SJSA1 (cell line): ENCODE results near the gene TBCE. TPM values are rescaled to one million over a fixed set of nuclear protein-coding genes. Genes with fewer than 3 reads are reported as not detected.

Source experiments
- DNase-seq, 2 experiments: peaks; one replicate each; pipeline ENCODE4 v3.0.0-alpha.2; 2015 to 2020; ENCODE audit warnings: low spot score in 2 of 2, low read depth in 1 of 2
- H3K27ac ChIP-seq: fragments of 250-450 bp; sonication (Bioruptor Pico); 2 replicates; pipeline ENCODE4 v1.5.1; 2020; ENCODE audit warnings: mild to moderate bottlenecking, moderate library complexity
- H3K27me3 ChIP-seq: fragments of 250-450 bp; sonication (Bioruptor Pico); replicated peaks from 2 replicates; pipeline ENCODE4 v1.5.1; 2020; ENCODE audit warnings: mild to moderate bottlenecking, moderate library complexity
- H3K36me3 ChIP-seq: fragments of 250-450 bp; sonication (Bioruptor Pico); 2 replicates; pipeline ENCODE4 v1.5.1; 2020; ENCODE audit warnings: mild to moderate bottlenecking
- H3K4me1 ChIP-seq: fragments of 250-450 bp; sonication (Bioruptor Pico); replicated peaks from 2 replicates; pipeline ENCODE4 v1.6.1; 2021; ENCODE audit warnings: mild to moderate bottlenecking
- H3K4me3 ChIP-seq: fragments of 250-450 bp; sonication (Bioruptor Pico); 2 replicates; pipeline ENCODE4 v1.5.1; 2020; ENCODE audit warnings: mild to moderate bottlenecking
- H3K9me3 ChIP-seq: fragments of 250-450 bp; sonication (Bioruptor Pico); replicated peaks from 2 replicates; pipeline ENCODE4 v1.5.1; 2020; ENCODE audit warnings: mild to moderate bottlenecking
- total RNA-seq: library from RNA; depleted of rRNA; stranded (reverse); fragments of >200 nt; shearing (Covaris generic); gene quantifications from 2 replicates; pipeline ENCODE4 v1.2.3, GENCODE V29; 2014

Gene TBCE
- total RNA-seq, 1 experiment from 2014 or later = 58.1 TPM

- no peak overlapping the region for H3K27ac ChIP-seq
- H3K9me3 ChIP-seq = no peaks in the 10 kb centered on the region
- no peak for DNase-seq
- H3K27me3 ChIP-seq = no peaks in the 10 kb centered on the region
- H3K4me3 ChIP-seq = no peak overlapping the region
- peaks cover 21% of the 10 kb centered on the region for H3K4me1 ChIP-seq
- peaks cover 6% of the 10 kb centered on the region for H3K36me3 ChIP-seq
Measured at GRCh38 chr1:235408503-235408960, 41.3 kb downstream of the TBCE start.

GRCh38 chr1:235409042-235409820 is 42.0 kb downstream of the TBCE start:
- Histone ChIP-seq H3K27ac (no peak overlapping the region), H3K27me3 (no peaks in the 10 kb centered on the region), H3K4me3 (no peak overlapping the region), H3K9me3 (no peaks in the 10 kb centered on the region), H3K4me1 (peaks cover 15% of the 10 kb centered on the region), H3K36me3 (peaks cover 6% of the 10 kb centered on the region; the same call in 1 of the 2 replicates)
- DNase-seq = no peak

- no peak overlapping the region for H3K27ac ChIP-seq
- H3K4me3 ChIP-seq = no peak overlapping the region
- no peaks in the 10 kb centered on the region for H3K9me3 ChIP-seq
- no peak for DNase-seq
- H3K36me3 ChIP-seq = peaks cover 15% of the 10 kb centered on the region; the same call in 1 of the 2 replicates
- no peaks in the 10 kb centered on the region for H3K27me3 ChIP-seq
- H3K4me1 ChIP-seq = peaks cover 3% of the 10 kb centered on the region
Measured at GRCh38 chr1:235410467-235410866, 43.2 kb downstream of the TBCE start.

GRCh38 chr1:235411489-235412486 is 44.6 kb downstream of the TBCE start:
- H3K4me1 ChIP-seq = peaks cover 3% of the 10 kb centered on the region; the same call in 1 of the 2 replicates
- no peak overlapping the region for H3K4me3 ChIP-seq
- H3K27ac ChIP-seq = no peak overlapping the region
- no peak for DNase-seq
- H3K27me3 ChIP-seq = no peaks in the 10 kb centered on the region
- H3K9me3 ChIP-seq = no peaks in the 10 kb centered on the region
- peaks cover 12% of the 10 kb centered on the region; the same call in 1 of the 2 replicates for H3K36me3 ChIP-seq

GRCh38 chr1:235415008-235415904 is 48.0 kb downstream of the TBCE start:
- DNase-seq = peak; percentile 62 to 79

GRCh38 chr1:235416662-235417049 is 49.4 kb downstream of the TBCE start:
- no peak overlapping the region for H3K4me3 ChIP-seq
- no peak for DNase-seq
- no peaks in the 10 kb centered on the region for H3K9me3 ChIP-seq
- H3K27me3 ChIP-seq = no peaks in the 10 kb centered on the region
- peaks cover 40% of the 10 kb centered on the region for H3K36me3 ChIP-seq
- H3K4me1 ChIP-seq = peaks cover 6% of the 10 kb centered on the region; the same call in 1 of the 2 replicates
- no peak overlapping the region for H3K27ac ChIP-seq

More at GRCh38 chr1:235415008-235415904, 48.0 kb downstream of the TBCE start:
- peaks cover 6% of the 10 kb centered on the region; the same call in 1 of the 2 replicates for H3K4me1 ChIP-seq
- H3K27me3 ChIP-seq = no peaks in the 10 kb centered on the region
- no peak overlapping the region for H3K27ac ChIP-seq
- no peak overlapping the region for H3K4me3 ChIP-seq
- no peaks in the 10 kb centered on the region for H3K9me3 ChIP-seq
- peaks cover 35% of the 10 kb centered on the region for H3K36me3 ChIP-seq

- Histone ChIP-seq H3K9me3 (no peaks in the 10 kb centered on the region), H3K4me1 (peaks cover 6% of the 10 kb centered on the region; the same call in 1 of the 2 replicates), H3K36me3 (peaks cover 43% of the 10 kb centered on the region), H3K27me3 (no peaks in the 10 kb centered on the region), H3K27ac (no peak overlapping the region), H3K4me3 (no peak overlapping the region)
- DNase-seq = peak; percentile 61 to 78
Measured at GRCh38 chr1:235417086-235417697, 50.0 kb downstream of the TBCE start.

- H3K4me1 ChIP-seq = peaks cover 10% of the 10 kb centered on the region
- no peak overlapping the region for H3K27ac ChIP-seq
- peaks cover 31% of the 10 kb centered on the region for H3K36me3 ChIP-seq
Measured at GRCh38 chr1:235421751-235422150, 54.5 kb downstream of the TBCE start.

GRCh38 chr1:235423214-235423652 is 56.0 kb downstream of the TBCE start:
- no peaks in the 10 kb centered on the region for H3K9me3 ChIP-seq
- H3K36me3 ChIP-seq = peaks cover 28% of the 10 kb centered on the region
- H3K27ac ChIP-seq = no peak overlapping the region
- no peak for DNase-seq
- H3K4me3 ChIP-seq = no peak overlapping the region
- peaks cover 7% of the 10 kb centered on the region for H3K4me1 ChIP-seq
- no peaks in the 10 kb centered on the region for H3K27me3 ChIP-seq

More at GRCh38 chr1:235421751-235422150, 54.5 kb downstream of the TBCE start:
- DNase-seq = no peak
- Histone ChIP-seq H3K4me3 (no peak overlapping the region), H3K27me3 (no peaks in the 10 kb centered on the region), H3K9me3 (no peaks in the 10 kb centered on the region)

- DNase-seq = no peak
- Histone ChIP-seq H3K27ac (no peak overlapping the region), H3K27me3 (no peaks in the 10 kb centered on the region), H3K36me3 (peaks cover 24% of the 10 kb centered on the region), H3K9me3 (no peaks in the 10 kb centered on the region), H3K4me1 (peaks cover 7% of the 10 kb centered on the region), H3K4me3 (no peak overlapping the region)
Measured at GRCh38 chr1:235424092-235424491, 56.9 kb downstream of the TBCE start.

GRCh38 chr1:235425357-235425756 is 58.1 kb downstream of the TBCE start:
- DNase-seq = no peak
- no peaks in the 10 kb centered on the region for H3K9me3 ChIP-seq
- H3K27me3 ChIP-seq = no peaks in the 10 kb centered on the region
- H3K4me1 ChIP-seq = peaks cover 7% of the 10 kb centered on the region
- H3K36me3 ChIP-seq = peaks cover 18% of the 10 kb centered on the region
- H3K4me3 ChIP-seq = no peak overlapping the region
- H3K27ac ChIP-seq = no peak overlapping the region

GRCh38 chr1:235426143-235426542 is 58.9 kb downstream of the TBCE start:
- DNase-seq = no peak
- Histone ChIP-seq H3K4me1 (peaks cover 7% of the 10 kb centered on the region), H3K4me3 (no peak overlapping the region), H3K27me3 (no peaks in the 10 kb centered on the region), H3K27ac (no peak overlapping the region), H3K9me3 (no peaks in the 10 kb centered on the region), H3K36me3 (peaks cover 14% of the 10 kb centered on the region)
